ENCODE results near the gene BSG.

DNA sequence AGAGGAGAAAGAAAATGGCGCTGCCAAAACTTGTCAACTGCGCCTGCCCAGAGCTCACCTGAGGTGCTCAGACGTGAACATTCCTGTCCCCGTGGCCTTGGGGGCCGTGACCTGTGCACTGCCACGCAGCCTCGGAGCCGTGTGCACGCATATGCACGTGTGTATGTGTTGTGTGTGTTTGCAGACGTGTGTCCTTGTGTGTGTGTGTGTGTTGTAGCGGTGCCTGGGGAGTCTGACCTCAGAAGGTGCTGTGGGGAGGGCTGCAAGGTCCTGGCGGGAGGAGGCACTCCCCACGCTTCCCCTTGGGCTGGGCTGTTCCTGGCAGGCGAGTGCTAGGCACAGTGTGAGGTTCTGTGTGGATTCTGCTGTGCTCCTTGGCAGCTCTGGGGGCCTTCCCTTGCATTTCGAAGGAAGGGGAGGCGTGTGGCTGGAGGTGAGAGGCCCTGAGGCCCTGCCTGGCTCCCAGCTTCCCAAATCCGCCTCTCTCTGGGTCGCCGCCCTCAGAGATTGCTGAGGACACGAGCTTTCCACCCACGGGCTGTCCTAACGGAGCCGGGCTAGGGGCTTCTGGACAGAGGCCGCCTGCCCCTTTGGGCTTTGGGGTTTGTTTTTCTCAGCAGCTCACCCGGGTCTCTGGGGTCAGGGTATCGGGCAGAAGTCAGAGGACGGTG lies 4.5 kb downstream of the BSG start:
- TF ChIP-seq CTCF (IDR thresholded peaks at IDR 0.05) (no peak), EZH2 (IDR thresholded peaks at IDR 0.05) (no peak), EZH2phosphoT487 (IDR thresholded peaks at IDR 0.05) (no peak)
